NT2/D1 (cell line): ENCODE data around the gene TTC23L.
A peak's percentile ranks its signal among the peaks of the same experiment; 100 is the strongest.
"Not testable (repeated sequence)": the region's sequence is repeated elsewhere in the genome, so short reads cannot be mapped to it uniquely, and the experiment has no call there.

Source experiments
- DNase-seq: peaks from one replicate; pipeline ENCODE4 v3.0.0-alpha.2; 2011; ENCODE audit warnings: low read depth, low spot score
- H3K27me3 ChIP-seq: 2 replicates; pipeline ENCODE4 v1.6.0; 2011; ENCODE audit warnings: mild to moderate bottlenecking; ENCODE audit not compliant: insufficient read length, insufficient read depth
- H3K36me3 ChIP-seq: 2 replicates; pipeline ENCODE4 v1.6.1; 2011; ENCODE audit warnings: mild to moderate bottlenecking, low read length, mixed read lengths; ENCODE audit not compliant: insufficient read depth, insufficient read length
- H3K4me1 ChIP-seq: 2 replicates; pipeline ENCODE4 v1.5.1; 2011; ENCODE audit not compliant: insufficient read depth, insufficient read length
- H3K4me3 ChIP-seq: 2 replicates; pipeline ENCODE4 v1.5.1; 2011; ENCODE audit warnings: low read depth; ENCODE audit not compliant: insufficient read length
- H3K9ac ChIP-seq: 2 replicates; pipeline ENCODE4 v1.6.0; 2011; ENCODE audit warnings: low read depth; ENCODE audit not compliant: insufficient read length
- H3K9me3 ChIP-seq: 2 replicates; pipeline ENCODE4 v1.5.1; 2011; ENCODE audit warnings: mild to moderate bottlenecking, low read length; ENCODE audit not compliant: insufficient read depth
- SUZ12 ChIP-seq: IDR thresholded peaks from 2 replicates; pipeline ENCODE4 v1.6.1; 2011; ENCODE audit not compliant: insufficient read length, insufficient read depth; ENCODE audit errors: extremely low read depth
- YY1 ChIP-seq: IDR thresholded peaks from 2 replicates; pipeline ENCODE4 v1.6.1; 2011; ENCODE audit not compliant: insufficient read length, insufficient read depth
- ZNF274 ChIP-seq: IDR thresholded peaks from 2 replicates; pipeline ENCODE4 v1.6.1; 2011; ENCODE audit warnings: mild to moderate bottlenecking, low read depth, low read length

Gene TTC23L

GRCh38 chr5:34913072-34913471 is 74.1 kb downstream of the TTC23L start:
- H3K27me3 ChIP-seq, result no peaks in the 10 kb centered on the region
- H3K4me1 ChIP-seq, result no peaks in the 10 kb centered on the region
- H3K9ac ChIP-seq, result no peak overlapping the region
- H3K36me3 ChIP-seq, result peaks cover 57% of the 10 kb centered on the region
- no peak for DNase-seq
- no peaks in the 10 kb centered on the region for H3K9me3 ChIP-seq
- H3K4me3 ChIP-seq, result no peak overlapping the region
- no peak for TF ChIP-seq ZNF274
- TF ChIP-seq SUZ12, result no peak
- no peak for TF ChIP-seq YY1

GRCh38 chr5:34914671-34915138 is 75.7 kb downstream of the TTC23L start:
- Histone ChIP-seq H3K9ac (peak overlapping the region; percentile 96), H3K9me3 (no peaks in the 10 kb centered on the region), H3K4me1 (no peaks in the 10 kb centered on the region), H3K36me3 (peaks cover 59% of the 10 kb centered on the region), H3K4me3 (peak overlapping the region; percentile 97), H3K27me3 (no peaks in the 10 kb centered on the region)
- TF ChIP-seq ZNF274 (no peak), SUZ12 (no peak), YY1 (no peak)
- no peak for DNase-seq

GRCh38 chr5:34915139-34915855 is 76.3 kb downstream of the TTC23L start, which contains the start of the genes BRIX1 and RAD1:
Gene BRIX1, plus strand, starts transcription at chr5:34915711. Its CDS starts 28 bp downstream, at chr5:34915739.
Gene RAD1, minus strand, starts transcription at chr5:34915504. Its CDS starts 612 bp downstream, at chr5:34914892.
- peak within 1 kb of the TSS; percentile 99 for H3K9ac ChIP-seq
- H3K36me3 ChIP-seq, result peaks cover 60% of the 10 kb centered on the region
- no peaks in the 10 kb centered on the region for H3K27me3 ChIP-seq
- peak; percentile 91 for DNase-seq
- H3K4me3 ChIP-seq, result peak within 1 kb of the TSS; percentile 97
- TF ChIP-seq SUZ12 (no peak), ZNF274 (no peak), YY1 (peak; percentile 88)
- H3K9me3 ChIP-seq, result no peaks in the 10 kb centered on the region
- no peaks in the 10 kb centered on the region for H3K4me1 ChIP-seq

- H3K36me3 ChIP-seq, result peaks cover 61% of the 10 kb centered on the region
- no peak for TF ChIP-seq SUZ12
- TF ChIP-seq ZNF274, result no peak
- no peak for TF ChIP-seq YY1
- DNase-seq, result no peak
Measured at GRCh38 chr5:34915856-34916192, 76.9 kb downstream of the TTC23L start.

DNA sequence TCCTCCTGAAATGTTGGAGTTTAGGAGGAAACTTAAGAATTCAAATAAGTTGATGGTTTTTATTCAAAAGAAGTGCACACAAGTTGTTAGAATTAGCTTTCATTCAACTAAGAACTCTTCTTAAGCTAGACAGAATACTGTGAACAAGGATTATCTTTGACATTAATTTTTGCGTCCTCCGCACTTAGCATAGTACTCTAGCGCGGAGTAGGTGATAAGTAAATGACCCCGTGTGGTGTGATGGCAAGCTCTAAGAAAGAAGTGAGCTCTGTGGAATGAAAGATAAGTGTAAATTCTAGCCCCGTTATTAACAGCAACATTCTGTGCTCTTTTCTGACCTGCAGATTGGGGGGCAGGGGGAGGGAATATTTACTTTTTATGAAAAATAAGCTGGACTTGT is 77.6 kb downstream of the TTC23L start:
- no peak for DNase-seq
- TF ChIP-seq ZNF274 (no peak), YY1 (no peak), SUZ12 (no peak)
- H3K4me3 ChIP-seq, result peak overlapping the region; percentile 97
- H3K27me3 ChIP-seq, result no peaks in the 10 kb centered on the region
- peak overlapping the region; percentile 99 for H3K9ac ChIP-seq
- H3K36me3 ChIP-seq, result peaks cover 61% of the 10 kb centered on the region
- no peaks in the 10 kb centered on the region for H3K9me3 ChIP-seq
- no peaks in the 10 kb centered on the region for H3K4me1 ChIP-seq

More at GRCh38 chr5:34915856-34916192, 76.9 kb downstream of the TTC23L start:
- Histone ChIP-seq H3K9me3 (no peaks in the 10 kb centered on the region), H3K4me3 (peak overlapping the region; percentile 97), H3K27me3 (no peaks in the 10 kb centered on the region), H3K4me1 (no peaks in the 10 kb centered on the region), H3K9ac (peak overlapping the region; percentile 99)

DNA sequence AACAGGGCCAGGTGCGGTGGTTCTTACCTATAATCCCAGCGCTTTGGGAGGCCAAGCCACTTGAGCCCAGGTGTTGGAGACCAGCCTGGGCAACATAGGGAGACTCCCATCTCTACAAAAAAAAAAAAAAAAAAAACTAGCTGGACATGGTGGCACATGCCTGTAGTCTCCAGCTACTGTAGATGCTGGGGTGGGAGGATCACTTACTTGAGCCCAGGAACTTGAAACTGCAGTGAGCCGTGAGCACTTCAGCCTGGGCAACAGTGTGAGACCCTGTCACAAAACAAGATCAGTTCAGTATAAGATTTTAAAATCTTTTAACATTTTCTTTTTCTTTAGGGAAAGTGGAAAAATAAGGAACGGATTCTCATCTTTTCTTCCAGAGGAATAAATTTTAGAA is 79.1 kb downstream of the TTC23L start:
- Histone ChIP-seq H3K9ac (no peak overlapping the region), H3K9me3 (no peaks in the 10 kb centered on the region), H3K36me3 (peaks cover 66% of the 10 kb centered on the region), H3K4me3 (no peak overlapping the region), H3K4me1 (no peaks in the 10 kb centered on the region), H3K27me3 (no peaks in the 10 kb centered on the region)
- no peak for DNase-seq
- no peak for TF ChIP-seq YY1
- TF ChIP-seq SUZ12, result no peak
- no peak for TF ChIP-seq ZNF274

GRCh38 chr5:34919077-34919476 is 80.1 kb downstream of the TTC23L start:
- TF ChIP-seq YY1, result no peak
- H3K27me3 ChIP-seq, result no peaks in the 10 kb centered on the region
- no peaks in the 10 kb centered on the region for H3K9me3 ChIP-seq
- no peaks in the 10 kb centered on the region for H3K4me1 ChIP-seq
- H3K4me3 ChIP-seq, result no peak overlapping the region
- H3K9ac ChIP-seq, result no peak overlapping the region
- DNase-seq, result no peak
- peaks cover 66% of the 10 kb centered on the region for H3K36me3 ChIP-seq

DNA sequence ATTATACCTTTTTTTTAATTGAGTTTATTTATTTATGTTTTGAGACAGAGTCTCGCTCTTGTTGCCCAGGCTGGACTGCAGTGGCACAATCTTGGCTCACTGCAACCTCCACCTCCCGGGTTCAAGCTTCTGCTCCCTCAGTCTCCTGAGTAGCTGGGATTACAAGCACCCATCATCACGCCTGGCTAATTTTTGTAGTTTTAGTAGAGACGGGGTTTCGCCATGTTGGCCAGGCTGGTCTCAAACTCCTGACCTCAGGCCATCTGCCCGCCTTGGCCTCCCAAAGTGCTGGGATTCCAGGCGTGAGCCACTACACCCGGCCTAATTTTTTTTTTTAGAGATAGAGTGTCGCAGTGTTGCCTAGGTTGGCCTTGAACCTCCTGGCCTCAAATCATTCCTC is 84.3 kb downstream of the TTC23L start:
- peaks cover 93% of the 10 kb centered on the region for H3K36me3 ChIP-seq
- not testable (repeated sequence) for DNase-seq, H3K4me3 ChIP-seq, H3K9me3 ChIP-seq, H3K27me3 ChIP-seq, H3K4me1 ChIP-seq, H3K9ac ChIP-seq
